ENCODE results near the gene RALGPS2. TPM values are rescaled to one million over a fixed set of nuclear protein-coding genes. Genes with fewer than 3 reads are reported as not detected.

RALGPS2 gene
- total and polyA plus RNA-seq, 2 experiments from 2014 or later = 8.1 to 31.2 TPM

DNA sequence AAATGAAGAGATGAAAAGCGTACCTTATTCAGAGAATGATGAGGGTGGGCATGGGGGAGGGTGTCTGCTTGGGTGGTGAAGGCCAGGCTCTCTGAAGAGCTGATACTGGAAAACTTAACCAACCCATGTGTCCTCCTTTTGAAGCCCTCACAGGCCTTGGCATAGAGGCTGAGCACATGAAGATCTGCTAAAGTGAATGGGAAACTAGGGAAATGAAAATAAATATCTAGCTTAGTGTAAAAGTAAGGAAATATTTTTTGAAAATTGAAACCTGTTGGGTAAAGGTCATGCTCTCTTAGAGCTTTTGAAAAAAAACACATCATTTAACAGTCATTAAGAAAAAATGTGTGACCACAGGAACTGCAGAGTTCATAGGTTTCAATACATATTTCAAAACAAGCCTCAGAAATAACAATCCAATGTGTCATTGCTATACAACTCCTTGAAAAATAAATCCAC lies 40.5 kb upstream of the RALGPS2 start (continued):
- TF ChIP-seq, protein P1, sequence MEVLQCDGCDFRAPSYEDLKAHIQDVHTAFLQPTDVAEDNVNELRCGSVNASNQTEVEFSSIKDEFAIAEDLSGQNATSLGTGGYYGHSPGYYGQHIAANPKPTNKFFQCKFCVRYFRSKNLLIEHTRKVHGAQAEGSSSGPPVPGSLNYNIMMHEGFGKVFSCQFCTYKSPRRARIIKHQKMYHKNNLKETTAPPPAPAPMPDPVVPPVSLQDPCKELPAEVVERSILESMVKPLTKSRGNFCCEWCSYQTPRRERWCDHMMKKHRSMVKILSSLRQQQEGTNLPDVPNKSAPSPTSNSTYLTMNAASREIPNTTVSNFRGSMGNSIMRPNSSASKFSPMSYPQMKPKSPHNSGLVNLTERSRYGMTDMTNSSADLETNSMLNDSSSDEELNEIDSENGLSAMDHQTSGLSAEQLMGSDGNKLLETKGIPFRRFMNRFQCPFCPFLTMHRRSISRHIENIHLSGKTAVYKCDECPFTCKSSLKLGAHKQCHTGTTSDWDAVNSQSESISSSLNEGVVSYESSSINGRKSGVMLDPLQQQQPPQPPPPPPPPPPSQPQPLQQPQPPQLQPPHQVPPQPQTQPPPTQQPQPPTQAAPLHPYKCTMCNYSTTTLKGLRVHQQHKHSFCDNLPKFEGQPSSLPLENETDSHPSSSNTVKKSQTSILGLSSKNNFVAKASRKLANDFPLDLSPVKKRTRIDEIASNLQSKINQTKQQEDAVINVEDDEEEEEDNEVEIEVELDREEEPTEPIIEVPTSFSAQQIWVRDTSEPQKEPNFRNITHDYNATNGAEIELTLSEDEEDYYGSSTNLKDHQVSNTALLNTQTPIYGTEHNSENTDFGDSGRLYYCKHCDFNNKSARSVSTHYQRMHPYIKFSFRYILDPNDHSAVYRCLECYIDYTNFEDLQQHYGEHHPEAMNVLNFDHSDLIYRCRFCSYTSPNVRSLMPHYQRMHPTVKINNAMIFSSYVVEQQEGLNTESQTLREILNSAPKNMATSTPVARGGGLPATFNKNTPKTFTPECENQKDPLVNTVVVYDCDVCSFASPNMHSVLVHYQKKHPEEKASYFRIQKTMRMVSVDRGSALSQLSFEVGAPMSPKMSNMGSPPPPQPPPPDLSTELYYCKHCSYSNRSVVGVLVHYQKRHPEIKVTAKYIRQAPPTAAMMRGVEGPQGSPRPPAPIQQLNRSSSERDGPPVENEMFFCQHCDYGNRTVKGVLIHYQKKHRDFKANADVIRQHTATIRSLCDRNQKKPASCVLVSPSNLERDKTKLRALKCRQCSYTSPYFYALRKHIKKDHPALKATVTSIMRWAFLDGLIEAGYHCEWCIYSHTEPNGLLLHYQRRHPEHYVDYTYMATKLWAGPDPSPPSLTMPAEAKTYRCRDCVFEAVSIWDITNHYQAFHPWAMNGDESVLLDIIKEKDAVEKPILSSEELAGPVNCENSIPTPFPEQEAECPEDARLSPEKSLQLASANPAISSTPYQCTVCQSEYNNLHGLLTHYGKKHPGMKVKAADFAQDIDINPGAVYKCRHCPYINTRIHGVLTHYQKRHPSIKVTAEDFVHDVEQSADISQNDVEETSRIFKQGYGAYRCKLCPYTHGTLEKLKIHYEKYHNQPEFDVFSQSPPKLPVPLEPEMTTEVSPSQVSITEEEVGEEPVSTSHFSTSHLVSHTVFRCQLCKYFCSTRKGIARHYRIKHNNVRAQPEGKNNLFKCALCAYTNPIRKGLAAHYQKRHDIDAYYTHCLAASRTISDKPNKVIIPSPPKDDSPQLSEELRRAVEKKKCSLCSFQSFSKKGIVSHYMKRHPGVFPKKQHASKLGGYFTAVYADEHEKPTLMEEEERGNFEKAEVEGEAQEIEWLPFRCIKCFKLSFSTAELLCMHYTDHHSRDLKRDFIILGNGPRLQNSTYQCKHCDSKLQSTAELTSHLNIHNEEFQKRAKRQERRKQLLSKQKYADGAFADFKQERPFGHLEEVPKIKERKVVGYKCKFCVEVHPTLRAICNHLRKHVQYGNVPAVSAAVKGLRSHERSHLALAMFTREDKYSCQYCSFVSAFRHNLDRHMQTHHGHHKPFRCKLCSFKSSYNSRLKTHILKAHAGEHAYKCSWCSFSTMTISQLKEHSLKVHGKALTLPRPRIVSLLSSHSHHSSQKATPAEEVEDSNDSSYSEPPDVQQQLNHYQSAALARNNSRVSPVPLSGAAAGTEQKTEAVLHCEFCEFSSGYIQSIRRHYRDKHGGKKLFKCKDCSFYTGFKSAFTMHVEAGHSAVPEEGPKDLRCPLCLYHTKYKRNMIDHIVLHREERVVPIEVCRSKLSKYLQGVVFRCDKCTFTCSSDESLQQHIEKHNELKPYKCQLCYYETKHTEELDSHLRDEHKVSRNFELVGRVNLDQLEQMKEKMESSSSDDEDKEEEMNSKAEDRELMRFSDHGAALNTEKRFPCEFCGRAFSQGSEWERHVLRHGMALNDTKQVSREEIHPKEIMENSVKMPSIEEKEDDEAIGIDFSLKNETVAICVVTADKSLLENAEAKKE (CRISPR knock-in tag; IDR thresholded peaks at IDR 0.05) = no peak
- TF ChIP-seq EZH2phosphoT487 (IDR thresholded peaks at IDR 0.05; ENCODE audit: unreplicated experiment) = no peak
- TF ChIP-seq JUNB (IDR thresholded peaks at IDR 0.05; ENCODE audit: unreplicated experiment) = no peak
- TF ChIP-seq CREB1 (CRISPR knock-in tag; IDR thresholded peaks at IDR 0.05; ENCODE audit: low read depth) = no peak
- TF ChIP-seq, protein P2, sequence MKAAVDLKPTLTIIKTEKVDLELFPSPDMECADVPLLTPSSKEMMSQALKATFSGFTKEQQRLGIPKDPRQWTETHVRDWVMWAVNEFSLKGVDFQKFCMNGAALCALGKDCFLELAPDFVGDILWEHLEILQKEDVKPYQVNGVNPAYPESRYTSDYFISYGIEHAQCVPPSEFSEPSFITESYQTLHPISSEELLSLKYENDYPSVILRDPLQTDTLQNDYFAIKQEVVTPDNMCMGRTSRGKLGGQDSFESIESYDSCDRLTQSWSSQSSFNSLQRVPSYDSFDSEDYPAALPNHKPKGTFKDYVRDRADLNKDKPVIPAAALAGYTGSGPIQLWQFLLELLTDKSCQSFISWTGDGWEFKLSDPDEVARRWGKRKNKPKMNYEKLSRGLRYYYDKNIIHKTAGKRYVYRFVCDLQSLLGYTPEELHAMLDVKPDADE (IDR thresholded peaks at IDR 0.05) = no peak
- no peak for TF ChIP-seq NANOG (IDR thresholded peaks at IDR 0.05; ENCODE audit: borderline replicate concordance)
- TF ChIP-seq, protein P3, sequence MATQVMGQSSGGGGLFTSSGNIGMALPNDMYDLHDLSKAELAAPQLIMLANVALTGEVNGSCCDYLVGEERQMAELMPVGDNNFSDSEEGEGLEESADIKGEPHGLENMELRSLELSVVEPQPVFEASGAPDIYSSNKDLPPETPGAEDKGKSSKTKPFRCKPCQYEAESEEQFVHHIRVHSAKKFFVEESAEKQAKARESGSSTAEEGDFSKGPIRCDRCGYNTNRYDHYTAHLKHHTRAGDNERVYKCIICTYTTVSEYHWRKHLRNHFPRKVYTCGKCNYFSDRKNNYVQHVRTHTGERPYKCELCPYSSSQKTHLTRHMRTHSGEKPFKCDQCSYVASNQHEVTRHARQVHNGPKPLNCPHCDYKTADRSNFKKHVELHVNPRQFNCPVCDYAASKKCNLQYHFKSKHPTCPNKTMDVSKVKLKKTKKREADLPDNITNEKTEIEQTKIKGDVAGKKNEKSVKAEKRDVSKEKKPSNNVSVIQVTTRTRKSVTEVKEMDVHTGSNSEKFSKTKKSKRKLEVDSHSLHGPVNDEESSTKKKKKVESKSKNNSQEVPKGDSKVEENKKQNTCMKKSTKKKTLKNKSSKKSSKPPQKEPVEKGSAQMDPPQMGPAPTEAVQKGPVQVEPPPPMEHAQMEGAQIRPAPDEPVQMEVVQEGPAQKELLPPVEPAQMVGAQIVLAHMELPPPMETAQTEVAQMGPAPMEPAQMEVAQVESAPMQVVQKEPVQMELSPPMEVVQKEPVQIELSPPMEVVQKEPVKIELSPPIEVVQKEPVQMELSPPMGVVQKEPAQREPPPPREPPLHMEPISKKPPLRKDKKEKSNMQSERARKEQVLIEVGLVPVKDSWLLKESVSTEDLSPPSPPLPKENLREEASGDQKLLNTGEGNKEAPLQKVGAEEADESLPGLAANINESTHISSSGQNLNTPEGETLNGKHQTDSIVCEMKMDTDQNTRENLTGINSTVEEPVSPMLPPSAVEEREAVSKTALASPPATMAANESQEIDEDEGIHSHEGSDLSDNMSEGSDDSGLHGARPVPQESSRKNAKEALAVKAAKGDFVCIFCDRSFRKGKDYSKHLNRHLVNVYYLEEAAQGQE (IDR thresholded peaks at IDR 0.05; ENCODE audit: unreplicated experiment) = no peak
- no peak for TF ChIP-seq ZNF331 (CRISPR knock-in tag; IDR thresholded peaks at IDR 0.05; ENCODE audit: low read depth)
- no peak for TF ChIP-seq POLR2AphosphoS5 (IDR thresholded peaks at IDR 0.05; ENCODE audit: low read depth)
- no peak for TF ChIP-seq EZH2 (IDR thresholded peaks at IDR 0.05; ENCODE audit: low read depth, unreplicated experiment)
- TF ChIP-seq STAT1 (IDR thresholded peaks at IDR 0.05; ENCODE audit: unreplicated experiment) = no peak

All from GM23338 (cell line).